Measurements from ENCODE around the gene TLCD5. TPM values are rescaled to one million over a fixed set of nuclear protein-coding genes. Genes with fewer than 3 reads are reported as not detected.

Gene TLCD5
- total and polyA plus RNA-seq, 2 donors (not counting 1 experiment from before 2014, with no cell fraction given), result 0.17 TPM; not detected in 1

DNA sequence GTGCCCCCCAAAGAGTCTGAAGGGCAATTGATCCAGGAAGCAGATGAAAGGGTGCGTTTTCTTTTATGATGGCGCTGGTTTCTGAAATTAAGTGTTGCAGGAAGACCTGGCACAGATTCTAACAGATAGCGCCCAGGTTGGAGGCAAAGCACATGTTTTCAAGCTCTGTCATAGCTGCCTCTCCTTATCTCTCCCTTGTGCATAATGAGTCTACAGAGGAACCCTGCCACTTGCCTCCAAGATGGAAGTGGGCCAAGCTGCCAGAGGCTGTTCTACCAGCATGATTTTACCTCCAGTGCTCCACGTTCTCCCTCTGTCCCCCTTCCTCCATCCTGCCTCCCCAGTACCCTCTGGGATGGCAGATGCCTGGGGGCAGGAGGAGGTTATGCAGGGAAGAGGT lies 30.0 kb upstream of the TLCD5 start:
- TF ChIP-seq CTCF (IDR thresholded peaks at IDR 0.05) (no peak), EZH2 (IDR thresholded peaks at IDR 0.05; ENCODE audit: borderline replicate concordance, insufficient read depth, low read depth, low read length, poor library complexity, severe bottlenecking) (no peak)
- intact Hi-C loops (cut with micrococcal nuclease), result no loop called here
- Mint-ChIP-seq H3K9me3 (ENCODE audit: insufficient read depth) (no peaks in the 10 kb centered on the region), H3K27ac (no peak overlapping the region), H3K4me3 (no peak overlapping the region), H3K27me3 (peaks cover 60% of the 10 kb centered on the region), H3K4me1 (no peaks in the 10 kb centered on the region)
- Histone ChIP-seq H3K4me3 (ENCODE audit: control extremely low read depth in 1 of 5, extremely low read depth in 1 of 5, insufficient read depth in 1 of 5, low read depth in 2 of 5, low read length in 4 of 5) (no peak overlapping the region), H3K27ac (ENCODE audit: low read length in 2 of 2) (no peak overlapping the region), H2AFZ (ENCODE audit: insufficient read depth, low read depth, low read length, poor library complexity, severe bottlenecking) (no peak overlapping the region), H4K20me1 (ENCODE audit: control insufficient read depth, insufficient read depth, low read length, poor library complexity, severe bottlenecking) (no peaks in the 10 kb centered on the region), H3K4me1 (ENCODE audit: control insufficient read depth in 2 of 2, insufficient read depth in 2 of 2, low read length in 2 of 2) (no peaks in the 10 kb centered on the region), H3K27me3 (replicated peaks in 1 of 4; ENCODE audit: control extremely low read depth in 1 of 4, control insufficient read depth in 3 of 4, insufficient read depth in 4 of 4, low read length in 3 of 4) (peaks cover 0 to 15% (median 0%) of the 10 kb centered on the region in 4 experiments), H3K9ac (ENCODE audit: low read length) (no peak overlapping the region), H3K79me2 (ENCODE audit: control insufficient read depth, insufficient read depth, low read length) (no peaks in the 10 kb centered on the region), H3K4me2 (replicated peaks; ENCODE audit: low read depth, low read length, poor library complexity, severe bottlenecking) (no peak overlapping the region), H3K9me3 (ENCODE audit: control extremely low read depth in 1 of 3, control insufficient read depth in 2 of 3, insufficient read depth in 1 of 3, low read length in 2 of 3) (no peaks in the 10 kb centered on the region), H3K36me3 (replicated peaks in 1 of 2; ENCODE audit: control extremely low read depth in 1 of 2, control insufficient read depth in 1 of 2, extremely low read depth in 1 of 2, insufficient read depth in 2 of 2, low read length in 1 of 2) (no peaks in the 10 kb centered on the region)
- DNase-seq, result no peak
- CTCF ChIA-PET, result interaction anchor here (1.1 kb wide), 1 partner anchor 10 kb away, joined by 3 read pairs; no protein-coding TSS in a partner anchor
- POLR2A ChIA-PET, result no interaction called here
- ATAC-seq (ENCODE audit: low read depth), result no peak
- 40% methylated on average over 3 of the region's 4 CpGs for WGBS (ENCODE audit: insufficient coverage)

DNA sequence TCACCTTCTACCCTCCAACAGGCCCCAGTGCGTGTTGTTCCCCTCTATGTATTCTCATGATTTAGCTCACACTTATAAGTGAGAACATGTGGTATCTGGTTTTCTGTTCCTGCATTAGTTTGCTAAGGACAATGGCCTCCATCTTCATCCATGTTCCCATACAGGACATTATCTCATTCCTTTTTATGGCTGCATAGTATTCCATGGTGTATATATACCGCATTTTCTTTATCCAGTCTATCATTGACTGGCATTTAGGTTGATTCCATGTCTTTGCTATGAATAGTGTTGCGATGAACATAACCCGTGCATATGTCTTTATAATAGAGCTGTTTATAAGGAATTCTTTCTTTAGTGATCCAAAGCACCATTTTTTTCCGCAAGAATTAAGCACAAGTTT lies 28.5 kb upstream of the TLCD5 start:
- Histone ChIP-seq H3K79me2 (ENCODE audit: control insufficient read depth, insufficient read depth, low read length) (no peaks in the 10 kb centered on the region), H3K36me3 (replicated peaks in 1 of 2; ENCODE audit: control extremely low read depth in 1 of 2, control insufficient read depth in 1 of 2, extremely low read depth in 1 of 2, insufficient read depth in 2 of 2, low read length in 1 of 2) (no peaks in the 10 kb centered on the region), H4K20me1 (ENCODE audit: control insufficient read depth, insufficient read depth, low read length, poor library complexity, severe bottlenecking) (no peaks in the 10 kb centered on the region), H3K9ac (ENCODE audit: low read length) (no peak overlapping the region), H3K27me3 (replicated peaks in 1 of 4; ENCODE audit: control extremely low read depth in 1 of 4, control insufficient read depth in 3 of 4, insufficient read depth in 4 of 4, low read length in 3 of 4) (peaks cover 0 to 15% (median 0%) of the 10 kb centered on the region in 4 experiments), H3K4me3 (ENCODE audit: control extremely low read depth in 1 of 5, extremely low read depth in 1 of 5, insufficient read depth in 1 of 5, low read depth in 2 of 5, low read length in 4 of 5) (no peak overlapping the region), H3K4me2 (replicated peaks; ENCODE audit: low read depth, low read length, poor library complexity, severe bottlenecking) (no peak overlapping the region), H3K9me3 (ENCODE audit: control extremely low read depth in 1 of 3, control insufficient read depth in 2 of 3, insufficient read depth in 1 of 3, low read length in 2 of 3) (no peaks in the 10 kb centered on the region), H3K27ac (ENCODE audit: low read length in 2 of 2) (no peak overlapping the region), H3K4me1 (ENCODE audit: control insufficient read depth in 2 of 2, insufficient read depth in 2 of 2, low read length in 2 of 2) (no peaks in the 10 kb centered on the region), H2AFZ (ENCODE audit: insufficient read depth, low read depth, low read length, poor library complexity, severe bottlenecking) (no peak overlapping the region)
- CTCF ChIA-PET, result no interaction called here
- Mint-ChIP-seq H3K4me3 (no peak overlapping the region), H3K27me3 (peaks cover 56% of the 10 kb centered on the region), H3K27ac (no peak overlapping the region), H3K9me3 (ENCODE audit: insufficient read depth) (no peaks in the 10 kb centered on the region), H3K4me1 (no peaks in the 10 kb centered on the region)
- no peak for TF ChIP-seq CTCF (IDR thresholded peaks at IDR 0.05)
- no peak for TF ChIP-seq EZH2 (IDR thresholded peaks at IDR 0.05; ENCODE audit: borderline replicate concordance, insufficient read depth, low read depth, low read length, poor library complexity, severe bottlenecking)
- WGBS (ENCODE audit: insufficient coverage), result no CpG with 5 or more reads among the region's 5 CpGs
- ATAC-seq (ENCODE audit: low read depth) (no peak), DNase-seq (no peak)
- POLR2A ChIA-PET, result no interaction called here
- intact Hi-C loops (cut with micrococcal nuclease), result no loop called here

Data from B cell (primary cell).